Measurements from ENCODE around the gene PELI2.

- no peak for TF ChIP-seq GLIS2 (tag by site-specific recombination; IDR thresholded peaks at IDR 0.05)
- no peak for TF ChIP-seq CTCF (tag by site-specific recombination; IDR thresholded peaks at IDR 0.05)
- no peak for TF ChIP-seq ZSCAN16 (tag by site-specific recombination; IDR thresholded peaks at IDR 0.05)
These were observed 153.8 kb downstream of the PELI2 start for GRCh38 chr14:56271970-56272369.
